ENCODE results near the gene STK32B.

Gene STK32B

DNA sequence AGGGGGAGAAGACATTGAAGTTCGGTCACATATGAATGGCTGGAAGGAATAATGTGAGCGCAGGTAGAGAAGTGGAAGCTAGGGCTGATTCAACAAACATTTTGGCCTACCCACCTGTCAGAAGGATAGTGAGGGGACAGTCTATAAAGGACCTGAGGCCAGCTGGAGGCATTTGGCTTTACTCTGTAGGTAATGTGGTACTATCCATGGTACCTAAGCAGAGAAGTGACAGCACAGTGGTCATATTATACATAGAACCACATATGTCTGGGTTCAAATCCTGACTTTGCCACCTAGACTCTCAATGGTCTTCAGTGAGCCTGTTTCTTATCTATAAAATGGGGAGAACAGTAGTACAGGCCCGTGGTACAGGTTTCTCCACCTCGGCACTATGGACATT, 400.0 kb downstream of the STK32B start:
- no peak for DNase-seq

DNA sequence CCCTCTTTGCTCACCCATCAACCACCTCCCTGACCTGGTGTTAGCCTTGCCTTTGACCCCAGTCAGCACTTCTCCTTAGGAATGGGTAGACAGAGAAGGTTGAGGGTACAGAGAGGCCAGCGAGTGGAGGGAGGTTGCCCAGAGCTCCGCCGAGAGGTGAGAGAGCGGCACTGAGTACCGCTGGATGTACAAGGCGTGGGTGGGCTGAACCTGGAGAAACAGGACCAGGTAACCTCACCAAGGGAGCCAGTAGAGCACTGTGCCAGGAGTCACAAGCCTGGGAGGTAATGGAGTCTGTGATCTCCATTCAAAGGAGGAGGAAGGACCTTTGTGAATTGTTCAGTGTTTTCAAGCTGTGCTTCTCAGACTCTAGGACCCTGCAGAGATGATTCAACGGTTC, 400.9 kb downstream of the STK32B start:
- no peak for DNase-seq

GRCh38 chr4:5455003-5455585, 403.8 kb downstream of the STK32B start:
- DNase-seq: no peak

- DNase-seq: no peak
These were observed 405.1 kb downstream of the STK32B start for GRCh38 chr4:5456296-5456845.

DNA sequence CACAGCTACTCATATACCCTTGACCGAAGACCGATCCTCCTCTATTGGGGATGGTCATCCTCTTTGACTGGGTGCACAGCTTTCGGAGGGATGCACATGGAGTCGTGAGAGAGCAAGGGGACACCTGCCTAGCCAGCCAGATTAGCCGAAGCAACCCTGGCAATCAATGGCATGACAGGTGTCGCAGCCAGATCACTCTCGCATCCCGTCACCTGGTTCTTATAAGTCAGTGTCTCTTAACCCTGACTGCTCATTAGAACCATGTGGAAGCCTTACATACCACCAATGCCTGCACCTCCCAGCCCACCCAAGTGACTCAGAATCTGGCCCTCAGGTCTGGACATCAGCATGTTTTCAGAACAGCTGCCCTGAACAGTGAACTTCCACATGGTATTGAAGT, 407.4 kb downstream of the STK32B start:
- no peak for DNase-seq

GRCh38 chr4:5459236-5459635, 408.0 kb downstream of the STK32B start:
- DNase-seq: no peak

GRCh38 chr4:5460106-5460801, 409.0 kb downstream of the STK32B start:
- peak; percentile 39 for DNase-seq

- no peak for DNase-seq
These were observed 410.2 kb downstream of the STK32B start for GRCh38 chr4:5461477-5461876.

DNA sequence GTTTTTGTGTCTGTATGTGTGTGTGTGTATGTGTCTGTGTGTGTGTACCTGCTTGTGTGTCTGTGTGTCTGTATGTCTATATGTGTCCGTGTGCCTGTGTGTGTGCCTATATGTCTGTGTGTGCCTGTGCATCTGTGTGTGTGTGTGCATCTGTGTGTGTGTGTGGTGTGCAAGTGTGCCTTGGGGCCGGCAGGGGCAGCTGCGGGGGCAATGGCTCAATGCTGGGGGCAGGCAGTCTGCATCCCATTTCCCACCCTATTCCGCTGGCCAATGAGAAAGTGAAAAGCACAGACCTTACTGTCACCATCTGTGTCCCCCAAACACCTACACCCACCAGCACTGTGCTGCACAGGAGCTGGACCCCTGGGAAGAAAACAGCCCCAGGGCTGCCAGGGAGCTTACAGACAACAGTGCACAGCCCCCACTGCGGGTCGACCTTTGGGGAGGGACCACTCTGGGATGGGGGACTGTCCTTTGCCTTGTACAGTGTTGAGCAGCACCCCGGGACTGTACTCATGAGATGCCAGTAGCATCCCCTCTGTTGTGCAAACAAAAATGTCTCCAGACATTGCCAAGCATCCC, 411.1 kb downstream of the STK32B start:
- no peak for DNase-seq

DNA sequence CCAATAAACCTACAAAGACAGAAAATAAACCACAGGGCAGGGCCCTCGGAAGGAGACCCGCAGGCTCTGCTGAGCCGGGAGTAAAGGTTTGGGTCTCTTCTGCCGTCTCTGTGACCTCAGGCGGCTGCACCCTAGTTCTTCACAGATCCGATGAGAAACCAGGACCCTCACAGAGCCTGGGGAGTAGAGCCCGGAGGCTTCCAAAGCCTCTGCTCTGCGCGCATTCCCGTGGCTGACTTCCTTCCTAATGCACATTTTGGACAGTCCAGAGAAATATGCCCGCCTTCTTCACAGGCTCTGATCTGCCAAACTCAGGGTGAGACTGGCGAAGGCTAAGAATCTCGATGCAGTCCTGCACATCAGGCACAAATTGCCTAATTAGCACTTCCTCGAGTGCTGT, 411.6 kb downstream of the STK32B start:
- DNase-seq: no peak

- no peak for DNase-seq
These were observed 412.1 kb downstream of the STK32B start for GRCh38 chr4:5463361-5463760.

- DNase-seq: no peak
These were observed 412.8 kb downstream of the STK32B start for GRCh38 chr4:5463936-5464650.

DNA sequence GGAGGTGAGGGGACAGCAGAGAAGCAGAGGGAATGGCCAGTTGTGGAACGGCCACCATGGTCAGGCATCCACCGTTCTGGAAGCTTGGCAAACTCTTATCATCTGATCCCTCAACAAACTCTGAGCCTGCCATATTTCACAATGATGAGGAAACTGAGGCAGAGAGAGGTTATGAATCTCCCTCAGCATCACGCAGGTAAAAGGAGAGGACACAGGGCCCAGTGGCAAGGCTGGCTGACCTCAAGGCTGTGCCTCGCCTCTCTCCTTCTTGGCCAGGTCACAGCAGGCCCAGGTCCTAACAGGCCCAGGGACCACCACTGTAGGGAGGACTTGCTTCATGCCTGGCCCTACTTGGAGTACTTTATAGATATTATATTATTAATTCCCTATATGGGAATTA, 414.2 kb downstream of the STK32B start:
- DNase-seq: no peak

- DNase-seq: no peak
These were observed 414.7 kb downstream of the STK32B start for GRCh38 chr4:5465956-5466355.

DNA sequence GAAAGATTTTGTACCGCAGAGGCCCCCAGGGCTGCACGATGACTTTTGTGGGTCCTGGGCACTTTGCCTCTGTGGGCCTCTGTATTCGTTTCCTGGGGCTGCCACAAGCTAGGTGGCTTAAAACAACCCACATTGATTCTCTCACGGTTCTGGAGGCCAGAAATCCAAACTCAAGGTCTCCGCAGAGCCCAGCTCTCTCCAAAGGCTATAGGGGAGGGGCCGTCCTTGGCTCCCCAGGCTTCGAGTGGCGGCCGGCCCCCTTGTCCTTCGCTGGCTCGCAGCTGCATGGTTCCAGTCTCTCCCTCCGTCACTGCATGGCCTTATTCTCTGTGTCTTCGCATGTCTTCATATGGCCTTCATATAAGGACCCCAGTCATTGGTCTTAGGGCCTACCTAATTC, 415.8 kb downstream of the STK32B start:
- no peak for DNase-seq

GRCh38 chr4:5469151-5469775, 418.0 kb downstream of the STK32B start:
- DNase-seq: no peak

- no peak for DNase-seq
These were observed 418.6 kb downstream of the STK32B start for GRCh38 chr4:5469861-5470260.

DNA sequence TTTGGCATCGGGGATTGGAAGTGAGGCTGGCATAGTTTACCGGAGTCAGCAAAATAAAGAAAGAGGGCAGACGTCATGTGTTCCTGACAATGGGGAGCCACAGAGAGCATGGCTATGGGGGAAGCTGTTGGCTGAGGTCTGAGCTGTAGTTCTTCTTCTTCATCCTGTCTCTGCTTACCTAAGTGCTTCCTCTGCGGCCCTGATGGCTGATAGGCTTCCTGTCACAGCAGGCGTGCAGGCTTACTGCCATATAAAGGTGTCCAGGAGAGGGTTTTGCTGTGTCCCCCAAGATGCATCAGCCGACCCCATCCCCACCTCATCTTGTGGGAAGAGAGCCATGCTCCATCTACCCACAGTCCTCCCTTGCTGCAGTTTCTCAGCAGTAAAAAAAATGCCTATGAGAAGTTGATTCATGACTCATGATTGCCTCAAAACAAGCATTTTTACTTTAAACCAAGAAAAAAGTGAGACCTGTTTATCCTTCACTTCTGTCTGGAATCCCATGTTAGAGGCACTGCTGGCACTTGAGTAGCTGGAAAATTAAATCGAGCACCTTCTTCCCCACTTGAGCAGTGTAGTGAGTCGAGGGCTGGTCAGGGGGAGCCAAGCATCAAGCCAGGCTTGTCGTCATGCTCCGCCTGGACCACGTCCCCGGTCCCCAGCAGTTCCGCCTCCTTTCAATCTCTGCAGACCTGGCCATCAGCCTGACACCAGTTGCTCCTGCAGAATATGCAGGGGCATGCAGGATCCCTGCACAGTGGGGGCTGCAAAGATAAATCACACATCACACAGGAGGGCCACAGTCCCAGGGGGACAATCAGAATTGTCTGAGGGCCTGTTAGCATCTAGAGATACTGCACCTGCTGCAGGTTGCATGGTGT, 419.3 kb downstream of the STK32B start:
- peak; percentile 17 for DNase-seq

GRCh38 chr4:5471206-5471605, 419.9 kb downstream of the STK32B start:
- no peak for DNase-seq

GRCh38 chr4:5471691-5472090, 420.4 kb downstream of the STK32B start:
- no peak for DNase-seq

- no peak for DNase-seq
These were observed 420.9 kb downstream of the STK32B start for GRCh38 chr4:5472160-5472591.

- DNase-seq: no peak
These were observed 421.8 kb downstream of the STK32B start for GRCh38 chr4:5473125-5473524.
